HepG2 (cell line): ENCODE measurements around the gene CCSER1. TPM values are rescaled to one million over a fixed set of nuclear protein-coding genes. Genes with fewer than 3 reads are reported as not detected.

Experiments
- ATAC-seq: fragments of 200-7000 bp; cut with Tn5 transposase; 3 replicates; pipeline ENCODE4 v1.9.1; 2020; ENCODE audit warnings: mild to moderate bottlenecking, moderate library complexity
- BruUV-seq: library from RNA; stranded (reverse); fragments of 400-500 nt; replicated peaks from 2 replicates; lab custom pipeline; 2021; lab: Mats Ljungman, UMichigan
- CTCF ChIA-PET: fragments of 300-600 bp; formaldehyde crosslinking; extraction: SDS; loops from one replicate; lab custom pipeline; 2021; ENCODE audit warnings: low total read pairs, inconsistent platforms, low intra/inter-chr PET ratio; lab: Yijun Ruan, JAX
- POLR2A ChIA-PET: fragments of 350-600 bp; sonication (Branson Sonifier 250); formaldehyde crosslinking; loops from one replicate; lab custom pipeline; 2020; ENCODE audit warnings: antibody characterized with exemption, inconsistent platforms; lab: Yijun Ruan, JAX
- DNase-seq: peaks from one replicate; pipeline ENCODE4 v3.0.0-alpha.2; 2015; ENCODE audit warnings: low spot score
- FAIRE-seq: peaks from 3 replicates; lab custom pipeline; 2011; peaks lifted over from hg19 to GRCh38; lab: Jason Lieb, UNC
- H2AFZ ChIP-seq: one replicate; pipeline ENCODE4 v1.6.1; 2011; ENCODE audit warnings: low read length, inconsistent platforms
- H3K27ac ChIP-seq: fragments of 300-600 bp; 3 replicates; pipeline ENCODE4 v1.8.0; 2011; ENCODE audit warnings: mixed run types, mild to moderate bottlenecking, mixed read lengths, low read length, inconsistent platforms; ENCODE audit not compliant: insufficient read depth; ENCODE audit errors: extremely low read length
- H3K27me3 ChIP-seq, 2 experiments: fragments of 200-600 bp in 1 of 2; 2 replicates in 1 of 2; 3 replicates in 1 of 2; pipeline versions ENCODE4 v1.6.0 to v1.8.0; 2011; ENCODE audit warnings: low read length in 2 of 2, mild to moderate bottlenecking in 2 of 2, moderate library complexity in 2 of 2, inconsistent platforms in 1 of 2; ENCODE audit not compliant: insufficient read depth in 2 of 2, control insufficient read depth in 1 of 2
- H3K36me3 ChIP-seq, 2 experiments: fragments of 200-600 bp in 1 of 2; replicated peaks in 1 of 2; 2 replicates in 1 of 2; 3 replicates in 1 of 2; pipeline versions ENCODE4 v1.5.1 to v1.8.0; 2011; ENCODE audit warnings: low read length in 2 of 2, inconsistent platforms in 1 of 2; ENCODE audit not compliant: insufficient read depth in 2 of 2, control insufficient read depth in 1 of 2
- H3K4me1 ChIP-seq: 2 replicates; pipeline ENCODE4 v1.5.1; 2012; ENCODE audit warnings: low read length, inconsistent platforms; ENCODE audit not compliant: insufficient read depth
- H3K4me2 ChIP-seq: 2 replicates; pipeline ENCODE4 v1.6.0; 2011; ENCODE audit warnings: low read depth, low read length, inconsistent platforms
- H3K4me3 ChIP-seq, 3 experiments: fragments of 200-600 bp in 1 of 3; sonication (generic), shearing (Covaris generic) in 1 of 3; replicated peaks in 1 of 3; 2 replicates each; pipeline ENCODE4 v1.5.1; 2011 to 2016; ENCODE audit warnings: low read length in 3 of 3, inconsistent platforms in 2 of 3, low read depth in 2 of 3, mild to moderate bottlenecking in 2 of 3, control low read depth in 1 of 3, mixed read lengths in 1 of 3; ENCODE audit not compliant: insufficient read depth in 1 of 3
- H3K79me2 ChIP-seq: one replicate; pipeline ENCODE4 v1.6.1; 2011; ENCODE audit warnings: low read length, inconsistent platforms; ENCODE audit not compliant: insufficient read depth
- H3K9ac ChIP-seq: 2 replicates; pipeline ENCODE4 v1.6.0; 2011; ENCODE audit warnings: mild to moderate bottlenecking, low read depth, low read length, inconsistent platforms; ENCODE audit not compliant: insufficient read depth
- H3K9me3 ChIP-seq: 2 replicates; pipeline ENCODE4 v1.5.1; 2012; ENCODE audit warnings: mild to moderate bottlenecking, low read length
- H4K20me1 ChIP-seq: 2 replicates; pipeline ENCODE4 v1.6.0; 2011; ENCODE audit warnings: inconsistent platforms, mild to moderate bottlenecking, low read length, moderate library complexity; ENCODE audit not compliant: insufficient read depth
- GATA4 ChIP-seq: sonication (generic); IDR thresholded peaks from 2 replicates; pipeline ENCODE4 v1.6.1; 2016; ENCODE audit warnings: antibody characterized with exemption, low read depth, borderline replicate concordance
- PPARG ChIP-seq: conservative IDR thresholded peaks from 2 replicates; pipeline ENCODE4 v1.6.1; 2016; ENCODE audit warnings: missing biosample characterization, missing genetic modification reagents
- SPEN ChIP-seq: sonication (generic); formaldehyde crosslinking; IDR thresholded peaks from 2 replicates; pipeline ENCODE4 v1.5.1; 2020; ENCODE audit warnings: low read depth, mild to moderate bottlenecking, missing genetic modification reagents
- ZNF550 ChIP-seq: sonication (generic); formaldehyde crosslinking; IDR thresholded peaks from 2 replicates; pipeline ENCODE4 v1.4.0; 2020; ENCODE audit warnings: mild to moderate bottlenecking, missing genetic modification reagents, borderline replicate concordance
- ZNF652 ChIP-seq: IDR thresholded peaks from 2 replicates; pipeline ENCODE4 v1.6.1; 2016; ENCODE audit warnings: low read depth, borderline replicate concordance
- ZNF780A ChIP-seq: sonication (generic); formaldehyde crosslinking; IDR thresholded peaks from 2 replicates; pipeline ENCODE4 v1.8.0; 2022; ENCODE audit warnings: mild to moderate bottlenecking, missing genetic modification reagents, moderate library complexity
- WGBS: methylation state at CpG from one replicate; pipeline ENCODE4 v1.1.6; 2017; ENCODE audit warnings: low lambda C conversion rate; 5-methylcytosine and 5-hydroxymethylcytosine counted together
- in situ Hi-C: cut with HindIII; loops from 2 replicates; pipeline ENCODE4 v1.10.0; 2017; ENCODE audit warnings: low pct_unique_long_range_greater_than_20kb; ENCODE audit not compliant: extremely low pct_ligation_motif_present
- intact Hi-C: fragments of 100-400 bp; cut with micrococcal nuclease; formaldehyde crosslinking; loops from one replicate; pipeline ENCODE4 v1.10.0; 2022; ENCODE audit not compliant: unreplicated experiment
- polyA plus RNA-seq, 8 experiments: library from polyadenylated mRNA; depleted of rRNA in 3 of 8; stranded (reverse) in 7 of 8; unstranded in 1 of 8; fragments of >200 nt; fragmentation: Illumina TruSeq in 4 of 8; extraction: Trizol in 4 of 8; gene quantifications; 2 replicates each; pipeline versions ENCODE4 v1.2.1 to v1.2.3, GENCODE V29; 2011 to 2016; ENCODE audit warnings: low read depth in 4 of 8, missing spikeins in 1 of 8, mixed read lengths in 1 of 8; ENCODE audit not compliant: insufficient read depth in 1 of 8
- total RNA-seq, 5 experiments: library from RNA; depleted of rRNA; stranded (reverse); fragments of >200 nt; fragmentation: Illumina TruSeq; extraction: Trizol; gene quantifications; 2 replicates each; pipeline ENCODE4 v1.2.3, GENCODE V29; 2016; ENCODE audit warnings: low read depth in 1 of 5
- TF ChIP-seq, protein P1 (sequence below): sonication (generic); formaldehyde crosslinking; IDR thresholded peaks from 2 replicates; pipeline ENCODE4 v1.4.0; 2020; ENCODE audit warnings: missing genetic modification reagents, borderline replicate concordance
- TF ChIP-seq, protein P2 (sequence below), 2 experiments: sonication (generic) in 1 of 2; formaldehyde crosslinking in 1 of 2; IDR thresholded peaks; 2 replicates each; pipeline versions ENCODE4 v1.6.1 to v1.9.0; 2014 to 2022; ENCODE audit warnings: antibody characterized with exemption in 1 of 2, borderline replicate concordance in 1 of 2, inconsistent platforms in 1 of 2, low read depth in 1 of 2, missing genetic modification reagents in 1 of 2
- TF ChIP-seq, protein P3 (sequence below): fragments of 450-650 bp; IDR thresholded peaks from 2 replicates; pipeline ENCODE4 v1.6.1; 2017

CCSER1 gene
- total and polyA plus RNA-seq, 2 of the 13 experiments (the other 11 are each of a cell fraction or from before 2014, with no cell fraction given), result not detected

DNA sequence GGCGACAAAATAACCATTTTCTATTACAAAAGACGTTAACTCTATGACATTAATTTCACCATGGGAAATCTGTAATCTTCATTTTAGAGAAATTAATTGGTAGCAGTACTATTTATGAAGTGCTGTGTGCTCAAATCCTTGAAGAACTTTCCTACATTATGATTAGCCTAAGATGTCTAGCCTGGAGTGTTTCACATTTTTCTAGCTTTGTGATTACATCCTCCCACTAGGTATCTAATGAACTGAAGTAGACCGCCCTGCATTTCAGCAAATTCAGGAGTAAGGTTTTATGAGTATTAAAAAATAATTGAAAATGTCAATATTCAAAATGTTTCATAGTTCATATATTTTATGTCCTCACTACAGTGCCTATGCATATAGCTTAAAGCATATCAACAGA, 713.1 kb downstream of the CCSER1 start:
- POLR2A ChIA-PET, result no interaction called here
- H3K4me1 ChIP-seq, result peaks cover 16% of the 10 kb centered on the region
- intact Hi-C loops, result no loop called here
- 81% methylated on average over 3 of the region's 3 CpGs for WGBS
- H3K9ac ChIP-seq, result no peak overlapping the region
- H3K36me3 ChIP-seq, result no peaks in the 10 kb centered on the region
- no peaks in the 10 kb centered on the region for H4K20me1 ChIP-seq
- BruUV-seq, result no TSS peak
- no peaks in the 10 kb centered on the region for H3K27me3 ChIP-seq
- TF ChIP-seq ZNF652, result no peak
- TF ChIP-seq, protein P1, sequence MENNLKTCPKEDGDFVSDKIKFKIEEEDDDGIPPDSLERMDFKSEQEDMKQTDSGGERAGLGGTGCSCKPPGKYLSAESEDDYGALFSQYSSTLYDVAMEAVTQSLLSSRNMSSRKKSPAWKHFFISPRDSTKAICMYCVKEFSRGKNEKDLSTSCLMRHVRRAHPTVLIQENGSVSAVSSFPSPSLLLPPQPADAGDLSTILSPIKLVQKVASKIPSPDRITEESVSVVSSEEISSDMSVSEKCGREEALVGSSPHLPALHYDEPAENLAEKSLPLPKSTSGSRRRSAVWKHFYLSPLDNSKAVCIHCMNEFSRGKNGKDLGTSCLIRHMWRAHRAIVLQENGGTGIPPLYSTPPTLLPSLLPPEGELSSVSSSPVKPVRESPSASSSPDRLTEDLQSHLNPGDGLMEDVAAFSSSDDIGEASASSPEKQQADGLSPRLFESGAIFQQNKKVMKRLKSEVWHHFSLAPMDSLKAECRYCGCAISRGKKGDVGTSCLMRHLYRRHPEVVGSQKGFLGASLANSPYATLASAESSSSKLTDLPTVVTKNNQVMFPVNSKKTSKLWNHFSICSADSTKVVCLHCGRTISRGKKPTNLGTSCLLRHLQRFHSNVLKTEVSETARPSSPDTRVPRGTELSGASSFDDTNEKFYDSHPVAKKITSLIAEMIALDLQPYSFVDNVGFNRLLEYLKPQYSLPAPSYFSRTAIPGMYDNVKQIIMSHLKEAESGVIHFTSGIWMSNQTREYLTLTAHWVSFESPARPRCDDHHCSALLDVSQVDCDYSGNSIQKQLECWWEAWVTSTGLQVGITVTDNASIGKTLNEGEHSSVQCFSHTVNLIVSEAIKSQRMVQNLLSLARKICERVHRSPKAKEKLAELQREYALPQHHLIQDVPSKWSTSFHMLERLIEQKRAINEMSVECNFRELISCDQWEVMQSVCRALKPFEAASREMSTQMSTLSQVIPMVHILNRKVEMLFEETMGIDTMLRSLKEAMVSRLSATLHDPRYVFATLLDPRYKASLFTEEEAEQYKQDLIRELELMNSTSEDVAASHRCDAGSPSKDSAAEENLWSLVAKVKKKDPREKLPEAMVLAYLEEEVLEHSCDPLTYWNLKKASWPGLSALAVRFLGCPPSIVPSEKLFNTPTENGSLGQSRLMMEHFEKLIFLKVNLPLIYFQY (CRISPR knock-in tag), result no peak
- no peak for TF ChIP-seq SPEN (CRISPR knock-in tag)
- TF ChIP-seq ZNF550, result no peak
- TF ChIP-seq, protein P2, sequence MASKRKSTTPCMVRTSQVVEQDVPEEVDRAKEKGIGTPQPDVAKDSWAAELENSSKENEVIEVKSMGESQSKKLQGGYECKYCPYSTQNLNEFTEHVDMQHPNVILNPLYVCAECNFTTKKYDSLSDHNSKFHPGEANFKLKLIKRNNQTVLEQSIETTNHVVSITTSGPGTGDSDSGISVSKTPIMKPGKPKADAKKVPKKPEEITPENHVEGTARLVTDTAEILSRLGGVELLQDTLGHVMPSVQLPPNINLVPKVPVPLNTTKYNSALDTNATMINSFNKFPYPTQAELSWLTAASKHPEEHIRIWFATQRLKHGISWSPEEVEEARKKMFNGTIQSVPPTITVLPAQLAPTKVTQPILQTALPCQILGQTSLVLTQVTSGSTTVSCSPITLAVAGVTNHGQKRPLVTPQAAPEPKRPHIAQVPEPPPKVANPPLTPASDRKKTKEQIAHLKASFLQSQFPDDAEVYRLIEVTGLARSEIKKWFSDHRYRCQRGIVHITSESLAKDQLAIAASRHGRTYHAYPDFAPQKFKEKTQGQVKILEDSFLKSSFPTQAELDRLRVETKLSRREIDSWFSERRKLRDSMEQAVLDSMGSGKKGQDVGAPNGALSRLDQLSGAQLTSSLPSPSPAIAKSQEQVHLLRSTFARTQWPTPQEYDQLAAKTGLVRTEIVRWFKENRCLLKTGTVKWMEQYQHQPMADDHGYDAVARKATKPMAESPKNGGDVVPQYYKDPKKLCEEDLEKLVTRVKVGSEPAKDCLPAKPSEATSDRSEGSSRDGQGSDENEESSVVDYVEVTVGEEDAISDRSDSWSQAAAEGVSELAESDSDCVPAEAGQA (IDR thresholded peaks at IDR 0.05; ENCODE audit: low read depth), result no peak
- TF ChIP-seq, protein P2 (CRISPR knock-in tag; IDR thresholded peaks at IDR 0.05; ENCODE audit: borderline replicate concordance), result no peak
- TF ChIP-seq ZNF780A (CRISPR knock-in tag), result no peak
- TF ChIP-seq, protein P3, sequence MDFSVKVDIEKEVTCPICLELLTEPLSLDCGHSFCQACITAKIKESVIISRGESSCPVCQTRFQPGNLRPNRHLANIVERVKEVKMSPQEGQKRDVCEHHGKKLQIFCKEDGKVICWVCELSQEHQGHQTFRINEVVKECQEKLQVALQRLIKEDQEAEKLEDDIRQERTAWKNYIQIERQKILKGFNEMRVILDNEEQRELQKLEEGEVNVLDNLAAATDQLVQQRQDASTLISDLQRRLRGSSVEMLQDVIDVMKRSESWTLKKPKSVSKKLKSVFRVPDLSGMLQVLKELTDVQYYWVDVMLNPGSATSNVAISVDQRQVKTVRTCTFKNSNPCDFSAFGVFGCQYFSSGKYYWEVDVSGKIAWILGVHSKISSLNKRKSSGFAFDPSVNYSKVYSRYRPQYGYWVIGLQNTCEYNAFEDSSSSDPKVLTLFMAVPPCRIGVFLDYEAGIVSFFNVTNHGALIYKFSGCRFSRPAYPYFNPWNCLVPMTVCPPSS, result no peak
- TF ChIP-seq GATA4, result no peak
- TF ChIP-seq PPARG (CRISPR knock-in tag), result no peak
- TF ChIP-seq, all 625 proteins: peak for 0
- Histone ChIP-seq H3K4me2 (no peak overlapping the region), H2AFZ (no peak overlapping the region), H3K9me3 (no peaks in the 10 kb centered on the region), H3K79me2 (no peaks in the 10 kb centered on the region), H3K4me3 (no peak overlapping the region), H3K27ac (no peak overlapping the region)
- ATAC-seq (no peak), FAIRE-seq (no peak), DNase-seq (no peak)
- in situ Hi-C loops, result no loop called here
- CTCF ChIA-PET, result no interaction called here
